Parathyroid adenoma (tissue), 2 donors: ENCODE results near the gene AIF1L.
A peak's percentile ranks its signal among the peaks of the same experiment; 100 is the strongest.
"Not testable (repeated sequence)": the region's sequence is repeated elsewhere in the genome, so short reads cannot be mapped to it uniquely, and the experiment has no call there.

Experiments
- H2AFZ ChIP-seq: fragments of 300-600 bp; sonication (generic); one replicate; pipeline ENCODE4 v1.7.0; 2017; ENCODE audit warnings: antibody characterized with exemption, mild to moderate bottlenecking
- H3K27ac ChIP-seq: fragments of 300-600 bp; sonication (generic); one replicate; pipeline ENCODE4 v1.7.0; 2017
- H3K27me3 ChIP-seq: fragments of 300-600 bp; sonication (generic); one replicate; pipeline ENCODE4 v1.7.0; 2017; ENCODE audit warnings: low read length; ENCODE audit not compliant: control insufficient read depth, insufficient read depth
- H3K36me3 ChIP-seq: fragments of 300-600 bp; sonication (generic); one replicate; pipeline ENCODE4 v1.7.0; 2017; ENCODE audit warnings: low read length; ENCODE audit not compliant: control insufficient read depth, insufficient read depth
- H3K4me1 ChIP-seq: fragments of 300-600 bp; sonication (generic); one replicate; pipeline ENCODE4 v1.7.0; 2017; ENCODE audit warnings: control low read depth
- H3K4me2 ChIP-seq: fragments of 300-600 bp; sonication (generic); one replicate; pipeline ENCODE4 v1.7.0; 2017; ENCODE audit warnings: low read length
- H3K4me3 ChIP-seq: fragments of 300-600 bp; sonication (generic); one replicate; pipeline ENCODE4 v1.7.0; 2017; ENCODE audit warnings: low read depth, low read length
- H3K79me2 ChIP-seq: fragments of 300-600 bp; sonication (generic); one replicate; pipeline ENCODE4 v1.7.0; 2017; ENCODE audit warnings: control low read depth
- H3K9ac ChIP-seq: fragments of 300-600 bp; sonication (generic); one replicate; pipeline ENCODE4 v1.7.0; 2017; ENCODE audit warnings: mild to moderate bottlenecking
- H3K9me3 ChIP-seq: fragments of 300-600 bp; sonication (generic); one replicate; pipeline ENCODE4 v1.7.0; 2017; ENCODE audit warnings: low read length; ENCODE audit not compliant: control insufficient read depth
- TF ChIP-seq, protein P1 (sequence below): fragments of 300-600 bp; sonication (generic); IDR thresholded peaks from one replicate; pipeline ENCODE4 v1.7.0; 2017; ENCODE audit warnings: antibody characterized with exemption, mild to moderate bottlenecking
- donor health status: primary hyperparathyroidism.

The AIF1L gene

DNA sequence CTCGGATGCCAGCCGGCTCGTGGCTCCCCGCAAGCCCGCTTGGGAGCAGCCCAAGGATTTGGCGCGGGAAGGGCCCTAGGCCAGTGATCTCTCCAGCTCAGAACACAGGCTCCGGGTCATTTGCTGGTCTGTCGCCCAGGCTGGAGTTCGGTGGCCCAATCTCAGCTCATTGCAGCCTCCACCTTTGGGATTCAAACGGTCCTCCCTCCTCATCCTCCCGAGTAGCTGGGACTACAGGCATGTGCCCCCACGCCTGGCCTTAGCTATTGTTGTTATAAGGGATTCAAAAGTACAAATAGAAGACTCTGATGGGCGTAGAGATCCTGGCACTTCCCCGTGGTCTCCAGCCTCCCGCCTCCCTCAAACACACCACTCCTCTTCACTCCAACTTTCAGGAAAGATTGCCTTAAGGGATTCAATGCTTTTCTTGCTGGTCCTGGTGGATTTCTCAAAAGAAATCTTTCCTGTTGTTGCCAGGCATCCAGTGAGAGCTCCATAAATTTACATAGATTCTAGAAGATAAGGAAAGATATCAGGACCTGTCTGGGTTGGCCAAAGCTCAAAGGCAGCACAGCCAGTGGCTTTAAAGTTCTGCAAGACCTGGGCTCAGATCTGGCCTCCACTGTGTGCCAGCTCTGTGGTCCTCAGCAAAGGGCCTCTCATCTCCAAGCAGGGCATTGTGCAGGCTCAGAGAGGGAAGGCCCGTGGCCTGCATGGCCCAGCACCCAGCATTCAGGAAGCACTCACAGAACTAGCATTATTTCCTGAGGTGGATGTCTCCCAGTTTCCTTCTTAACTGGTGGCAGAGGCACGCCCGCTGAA is 1.0 kb downstream of the AIF1L start:
- Histone ChIP-seq H3K36me3 (no peaks in the 10 kb centered on the region), H3K27ac (peak overlapping the region; percentile 65), H3K79me2 (no peaks in the 10 kb centered on the region), H3K9me3 (no peaks in the 10 kb centered on the region), H3K9ac (no peak overlapping the region), H2AFZ (peak overlapping the region; percentile 23), H3K4me3 (peak overlapping the region; percentile 70), H3K4me1 (peaks cover 28% of the 10 kb centered on the region), H3K4me2 (peak overlapping the region; percentile 75), H3K27me3 (no peaks in the 10 kb centered on the region)
- TF ChIP-seq, protein P1, sequence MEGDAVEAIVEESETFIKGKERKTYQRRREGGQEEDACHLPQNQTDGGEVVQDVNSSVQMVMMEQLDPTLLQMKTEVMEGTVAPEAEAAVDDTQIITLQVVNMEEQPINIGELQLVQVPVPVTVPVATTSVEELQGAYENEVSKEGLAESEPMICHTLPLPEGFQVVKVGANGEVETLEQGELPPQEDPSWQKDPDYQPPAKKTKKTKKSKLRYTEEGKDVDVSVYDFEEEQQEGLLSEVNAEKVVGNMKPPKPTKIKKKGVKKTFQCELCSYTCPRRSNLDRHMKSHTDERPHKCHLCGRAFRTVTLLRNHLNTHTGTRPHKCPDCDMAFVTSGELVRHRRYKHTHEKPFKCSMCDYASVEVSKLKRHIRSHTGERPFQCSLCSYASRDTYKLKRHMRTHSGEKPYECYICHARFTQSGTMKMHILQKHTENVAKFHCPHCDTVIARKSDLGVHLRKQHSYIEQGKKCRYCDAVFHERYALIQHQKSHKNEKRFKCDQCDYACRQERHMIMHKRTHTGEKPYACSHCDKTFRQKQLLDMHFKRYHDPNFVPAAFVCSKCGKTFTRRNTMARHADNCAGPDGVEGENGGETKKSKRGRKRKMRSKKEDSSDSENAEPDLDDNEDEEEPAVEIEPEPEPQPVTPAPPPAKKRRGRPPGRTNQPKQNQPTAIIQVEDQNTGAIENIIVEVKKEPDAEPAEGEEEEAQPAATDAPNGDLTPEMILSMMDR: no peak

GRCh38 chr9:131097948-131098278 is 1.6 kb downstream of the AIF1L start:
- Histone ChIP-seq H2AFZ (no peak overlapping the region), H3K4me2 (peak overlapping the region; percentile 75), H3K9ac (no peak overlapping the region), H3K9me3 (no peaks in the 10 kb centered on the region), H3K4me3 (no peak overlapping the region), H3K79me2 (no peaks in the 10 kb centered on the region), H3K36me3 (no peaks in the 10 kb centered on the region), H3K27ac (peak overlapping the region; percentile 65), H3K4me1 (peaks cover 28% of the 10 kb centered on the region), H3K27me3 (no peaks in the 10 kb centered on the region)
- TF ChIP-seq, protein P1: no peak

GRCh38 chr9:131098391-131099101 is 2.2 kb downstream of the AIF1L start:
- H3K4me2 ChIP-seq: no peak overlapping the region
- no peak overlapping the region for H3K4me3 ChIP-seq
- no peaks in the 10 kb centered on the region for H3K79me2 ChIP-seq
- no peak overlapping the region for H3K9ac ChIP-seq
- H3K4me1 ChIP-seq: peaks cover 28% of the 10 kb centered on the region
- peak overlapping the region; percentile 38 for H2AFZ ChIP-seq
- no peaks in the 10 kb centered on the region for H3K9me3 ChIP-seq
- H3K36me3 ChIP-seq: no peaks in the 10 kb centered on the region
- peak overlapping the region; percentile 65 for H3K27ac ChIP-seq
- TF ChIP-seq, protein P1: no peak
- H3K27me3 ChIP-seq: no peaks in the 10 kb centered on the region

GRCh38 chr9:131099102-131099606 is 2.8 kb downstream of the AIF1L start:
- peak overlapping the region; percentile 38 for H2AFZ ChIP-seq
- no peaks in the 10 kb centered on the region for H3K79me2 ChIP-seq
- no peak overlapping the region for H3K4me3 ChIP-seq
- peaks cover 28% of the 10 kb centered on the region for H3K4me1 ChIP-seq
- H3K9ac ChIP-seq: no peak overlapping the region
- TF ChIP-seq, protein P1: no peak
- H3K4me2 ChIP-seq: peak overlapping the region; percentile 19
- H3K9me3 ChIP-seq: no peaks in the 10 kb centered on the region
- H3K27ac ChIP-seq: peak overlapping the region; percentile 65
- H3K27me3 ChIP-seq: no peaks in the 10 kb centered on the region
- H3K36me3 ChIP-seq: no peaks in the 10 kb centered on the region

DNA sequence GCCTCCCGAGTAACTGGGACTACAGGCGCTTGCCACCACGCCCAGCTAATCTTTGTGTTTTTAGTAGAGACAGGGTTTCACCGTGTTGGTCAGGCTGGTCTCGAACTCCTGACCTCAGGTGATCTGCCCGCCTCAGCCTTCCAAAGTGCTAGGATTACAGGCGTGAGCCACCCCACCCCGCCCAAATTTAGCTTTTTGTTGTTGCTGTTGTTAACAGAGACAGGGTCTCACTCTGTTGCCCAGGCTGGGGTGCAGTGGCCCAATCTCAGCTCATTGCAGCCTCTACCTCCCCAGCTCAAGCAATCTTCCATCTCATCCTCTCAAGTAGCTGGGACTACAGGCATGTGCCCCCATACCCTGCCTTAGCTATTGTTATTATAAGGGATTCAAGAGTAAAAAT is 3.5 kb downstream of the AIF1L start:
- not testable (repeated sequence) for H3K4me3 ChIP-seq, H2AFZ ChIP-seq, H3K36me3 ChIP-seq, H3K27ac ChIP-seq, H3K79me2 ChIP-seq, H3K27me3 ChIP-seq, H3K9ac ChIP-seq, H3K4me2 ChIP-seq, H3K9me3 ChIP-seq
- peaks cover 28% of the 10 kb centered on the region for H3K4me1 ChIP-seq
